ENCODE data around the gene MED13.

GRCh38 chr17:61903251-61903650, 161.8 kb downstream of the MED13 start:
- TF ChIP-seq CTCF (conservative IDR thresholded peaks at IDR 0.05) = no peak
- no peak for TF ChIP-seq EZH2 (IDR thresholded peaks at IDR 0.05; ENCODE audit: low read depth)

All from PC-9 (cell line).